Panc1 (cell line): ENCODE data around the gene FBP1. TPM values are rescaled to one million over a fixed set of nuclear protein-coding genes. Genes with fewer than 3 reads are reported as not detected.

Experiments
- ATAC-seq: fragments of 200-7000 bp; cut with Tn5 transposase; 2 replicates; pipeline ENCODE4 v1.9.1; 2020; ENCODE audit warnings: mild to moderate bottlenecking, moderate library complexity
- BruUV-seq: library from RNA; stranded (reverse); fragments of 400-500 nt; replicated peaks from 2 replicates; lab custom pipeline; 2021; lab: Mats Ljungman, UMichigan
- CTCF ChIA-PET: fragments of 300-600 bp; sonication (Branson Sonifier 250); formaldehyde crosslinking; loops from one replicate; lab custom pipeline; 2022; ENCODE audit warnings: antibody characterized with exemption; lab: Charles Lee
- POLR2A ChIA-PET: fragments of 300-600 bp; sonication (Branson Sonifier 250); formaldehyde crosslinking; loops from one replicate; lab custom pipeline; 2022; ENCODE audit warnings: antibody characterized with exemption; lab: Charles Lee
- DNase-seq: peaks from one replicate; pipeline ENCODE4 v3.0.0-alpha.2; 2010; ENCODE audit warnings: low read depth, low spot score
- H3K27ac ChIP-seq: 2 replicates; pipeline ENCODE4 v1.5.1; 2011; ENCODE audit warnings: mild to moderate bottlenecking, low read length, inconsistent platforms
- H3K27me3 ChIP-seq: fragments of 200-500 bp; sonication (Bioruptor generic); 2 replicates; pipeline ENCODE4 v1.6.0; 2014; ENCODE audit warnings: low read length, inconsistent platforms; ENCODE audit not compliant: control insufficient read depth, insufficient read depth
- H3K36me3 ChIP-seq: fragments of 200-500 bp; sonication (Bioruptor generic); 2 replicates; pipeline ENCODE4 v1.5.1; 2014; ENCODE audit warnings: inconsistent platforms, mild to moderate bottlenecking, low read length, moderate library complexity; ENCODE audit not compliant: control insufficient read depth, insufficient read depth
- H3K4me1 ChIP-seq: 2 replicates; pipeline ENCODE4 v1.5.1; 2011; ENCODE audit warnings: inconsistent platforms, mild to moderate bottlenecking, low read length, moderate library complexity; ENCODE audit not compliant: control insufficient read depth, insufficient read depth
- H3K4me3 ChIP-seq, 2 experiments: 2 replicates each; pipeline ENCODE4 v1.5.1; 2011 to 2012; ENCODE audit warnings: low read depth in 2 of 2, low read length in 2 of 2, mild to moderate bottlenecking in 2 of 2, inconsistent platforms in 1 of 2, moderate library complexity in 1 of 2
- H3K9me3 ChIP-seq: fragments of 200-500 bp; sonication (Bioruptor generic); 2 replicates; pipeline ENCODE4 v1.5.1; 2014; ENCODE audit warnings: low read depth, mild to moderate bottlenecking, inconsistent platforms, low read length, moderate library complexity; ENCODE audit not compliant: control insufficient read depth, insufficient read depth
- POLR2AphosphoS5 ChIP-seq: IDR thresholded peaks from 2 replicates; pipeline ENCODE4 v1.6.1; 2012; ENCODE audit warnings: mild to moderate bottlenecking, low read depth, low read length, moderate library complexity
- SIN3A ChIP-seq: IDR thresholded peaks from 2 replicates; pipeline ENCODE4 v1.6.1; 2012; ENCODE audit warnings: low read depth, mild to moderate bottlenecking, low read length, moderate library complexity, borderline replicate concordance; ENCODE audit not compliant: insufficient read depth
- TCF7L2 ChIP-seq: IDR thresholded peaks from 2 replicates; pipeline ENCODE4 v1.6.1; 2011; ENCODE audit warnings: mild to moderate bottlenecking, low read depth, low read length, inconsistent platforms
- in situ Hi-C: cut with HindIII; loops from 2 replicates; pipeline ENCODE4 v1.10.0; 2016; ENCODE audit warnings: low sequenced_read_pairs, low pct_unique_long_range_greater_than_20kb
- intact Hi-C: fragments of 100-400 bp; cut with micrococcal nuclease; formaldehyde crosslinking; loops from one replicate; pipeline ENCODE4 v1.10.0; 2022; ENCODE audit not compliant: unreplicated experiment
- total RNA-seq: library from RNA; stranded (reverse); gene quantifications from one replicate; pipeline ENCODE4 v1.2.1, GENCODE V29; 2021; ENCODE audit not compliant: unreplicated experiment
- TF ChIP-seq, protein P1 (sequence below): fragments of 450-650 bp; IDR thresholded peaks from 2 replicates; pipeline ENCODE4 v1.5.1; 2017; ENCODE audit warnings: mild to moderate bottlenecking
- TF ChIP-seq, protein P2 (sequence below), 2 experiments: IDR thresholded peaks; 2 replicates each; pipeline ENCODE4 v1.6.1; 2011 to 2012; ENCODE audit warnings: low read depth in 2 of 2, control low read depth in 1 of 2, low read length in 1 of 2, mild to moderate bottlenecking in 1 of 2, moderate library complexity in 1 of 2; ENCODE audit not compliant: insufficient read depth in 1 of 2

Gene FBP1
- total RNA-seq, 1 experiment from 2014 or later, result 0.36 TPM

DNA sequence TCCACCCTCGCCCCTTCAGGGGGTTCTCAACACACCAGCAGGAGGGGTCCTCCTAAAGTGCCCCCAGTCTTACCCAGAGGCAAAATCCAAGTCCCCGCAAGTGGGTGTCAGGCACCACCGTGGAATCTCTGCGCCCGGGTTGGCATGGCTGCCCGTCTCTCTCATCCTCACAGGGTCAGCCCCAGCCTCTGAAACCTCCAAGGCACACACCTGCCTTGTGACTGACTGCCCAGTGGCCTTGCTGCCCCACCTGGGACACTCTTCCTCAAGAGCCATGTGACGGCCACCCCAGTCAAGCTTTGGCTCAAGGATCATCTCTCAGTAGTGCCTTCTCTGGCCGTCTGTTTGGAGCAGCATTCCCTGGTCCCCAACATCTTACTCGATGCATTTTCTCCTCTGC lies 50.6 kb downstream of the FBP1 start:
- H3K4me1 ChIP-seq, result no peaks in the 10 kb centered on the region
- H3K9me3 ChIP-seq, result no peaks in the 10 kb centered on the region
- no TSS peak for BruUV-seq
- no peaks in the 10 kb centered on the region for H3K36me3 ChIP-seq
- CTCF ChIA-PET, result no interaction called here
- TF ChIP-seq TCF7L2, result no peak
- no peak for TF ChIP-seq POLR2AphosphoS5
- TF ChIP-seq SIN3A, result no peak
- TF ChIP-seq, protein P1, sequence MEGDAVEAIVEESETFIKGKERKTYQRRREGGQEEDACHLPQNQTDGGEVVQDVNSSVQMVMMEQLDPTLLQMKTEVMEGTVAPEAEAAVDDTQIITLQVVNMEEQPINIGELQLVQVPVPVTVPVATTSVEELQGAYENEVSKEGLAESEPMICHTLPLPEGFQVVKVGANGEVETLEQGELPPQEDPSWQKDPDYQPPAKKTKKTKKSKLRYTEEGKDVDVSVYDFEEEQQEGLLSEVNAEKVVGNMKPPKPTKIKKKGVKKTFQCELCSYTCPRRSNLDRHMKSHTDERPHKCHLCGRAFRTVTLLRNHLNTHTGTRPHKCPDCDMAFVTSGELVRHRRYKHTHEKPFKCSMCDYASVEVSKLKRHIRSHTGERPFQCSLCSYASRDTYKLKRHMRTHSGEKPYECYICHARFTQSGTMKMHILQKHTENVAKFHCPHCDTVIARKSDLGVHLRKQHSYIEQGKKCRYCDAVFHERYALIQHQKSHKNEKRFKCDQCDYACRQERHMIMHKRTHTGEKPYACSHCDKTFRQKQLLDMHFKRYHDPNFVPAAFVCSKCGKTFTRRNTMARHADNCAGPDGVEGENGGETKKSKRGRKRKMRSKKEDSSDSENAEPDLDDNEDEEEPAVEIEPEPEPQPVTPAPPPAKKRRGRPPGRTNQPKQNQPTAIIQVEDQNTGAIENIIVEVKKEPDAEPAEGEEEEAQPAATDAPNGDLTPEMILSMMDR, result no peak
- TF ChIP-seq, protein P2, sequence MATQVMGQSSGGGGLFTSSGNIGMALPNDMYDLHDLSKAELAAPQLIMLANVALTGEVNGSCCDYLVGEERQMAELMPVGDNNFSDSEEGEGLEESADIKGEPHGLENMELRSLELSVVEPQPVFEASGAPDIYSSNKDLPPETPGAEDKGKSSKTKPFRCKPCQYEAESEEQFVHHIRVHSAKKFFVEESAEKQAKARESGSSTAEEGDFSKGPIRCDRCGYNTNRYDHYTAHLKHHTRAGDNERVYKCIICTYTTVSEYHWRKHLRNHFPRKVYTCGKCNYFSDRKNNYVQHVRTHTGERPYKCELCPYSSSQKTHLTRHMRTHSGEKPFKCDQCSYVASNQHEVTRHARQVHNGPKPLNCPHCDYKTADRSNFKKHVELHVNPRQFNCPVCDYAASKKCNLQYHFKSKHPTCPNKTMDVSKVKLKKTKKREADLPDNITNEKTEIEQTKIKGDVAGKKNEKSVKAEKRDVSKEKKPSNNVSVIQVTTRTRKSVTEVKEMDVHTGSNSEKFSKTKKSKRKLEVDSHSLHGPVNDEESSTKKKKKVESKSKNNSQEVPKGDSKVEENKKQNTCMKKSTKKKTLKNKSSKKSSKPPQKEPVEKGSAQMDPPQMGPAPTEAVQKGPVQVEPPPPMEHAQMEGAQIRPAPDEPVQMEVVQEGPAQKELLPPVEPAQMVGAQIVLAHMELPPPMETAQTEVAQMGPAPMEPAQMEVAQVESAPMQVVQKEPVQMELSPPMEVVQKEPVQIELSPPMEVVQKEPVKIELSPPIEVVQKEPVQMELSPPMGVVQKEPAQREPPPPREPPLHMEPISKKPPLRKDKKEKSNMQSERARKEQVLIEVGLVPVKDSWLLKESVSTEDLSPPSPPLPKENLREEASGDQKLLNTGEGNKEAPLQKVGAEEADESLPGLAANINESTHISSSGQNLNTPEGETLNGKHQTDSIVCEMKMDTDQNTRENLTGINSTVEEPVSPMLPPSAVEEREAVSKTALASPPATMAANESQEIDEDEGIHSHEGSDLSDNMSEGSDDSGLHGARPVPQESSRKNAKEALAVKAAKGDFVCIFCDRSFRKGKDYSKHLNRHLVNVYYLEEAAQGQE (IDR thresholded peaks at IDR 0.05; ENCODE audit: insufficient read depth in 1 of 2, low read depth in 2 of 2, low read length in 1 of 2), result no peak
- no peak overlapping the region for H3K4me3 ChIP-seq
- in situ Hi-C loops (no loop called here), intact Hi-C loops (no loop called here)
- no peak for DNase-seq
- H3K27ac ChIP-seq, result no peak overlapping the region
- no peaks in the 10 kb centered on the region for H3K27me3 ChIP-seq
- no peak for ATAC-seq
- POLR2A ChIA-PET, result no interaction called here

DNA sequence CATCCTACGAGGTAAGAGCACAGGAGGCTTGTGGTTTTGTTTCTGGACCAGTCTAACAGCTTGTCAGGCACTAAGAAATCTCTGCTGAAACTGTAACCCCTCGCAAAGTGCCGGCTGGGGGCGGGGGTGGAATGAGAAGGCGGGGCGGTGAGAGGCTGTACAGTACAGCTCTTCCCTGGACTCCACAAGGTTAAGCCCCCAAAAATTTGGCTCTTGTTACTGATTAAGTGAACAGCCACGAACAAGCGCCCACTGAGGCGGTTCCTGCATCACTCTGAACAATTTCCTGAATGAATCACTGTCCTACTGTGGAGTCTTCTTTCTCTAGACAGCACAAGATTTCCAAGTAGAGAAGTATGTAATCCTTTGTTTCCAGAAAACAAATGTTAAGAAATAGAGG lies 52.5 kb downstream of the FBP1 start:
- no peaks in the 10 kb centered on the region for H3K36me3 ChIP-seq
- no peak for ATAC-seq
- intact Hi-C loops, result no loop called here

More for the DNA sequence above, 52.5 kb downstream of the FBP1 start:
- CTCF ChIA-PET, result no interaction called here
- TF ChIP-seq SIN3A (no peak), TCF7L2 (no peak), POLR2AphosphoS5 (no peak)
- TF ChIP-seq, protein P2 (IDR thresholded peaks at IDR 0.05; ENCODE audit: insufficient read depth in 1 of 2, low read depth in 2 of 2, low read length in 1 of 2), result no peak
- TF ChIP-seq, protein P1, result no peak
- Histone ChIP-seq H3K27me3 (no peaks in the 10 kb centered on the region), H3K4me1 (no peaks in the 10 kb centered on the region), H3K27ac (no peak overlapping the region), H3K4me3 (no peak overlapping the region), H3K9me3 (no peaks in the 10 kb centered on the region)
- POLR2A ChIA-PET, result no interaction called here
- in situ Hi-C loops, result no loop called here
- no peak for DNase-seq
- BruUV-seq, result no TSS peak
